ENCODE results near the gene SFTA2.

- no peak for TF ChIP-seq CTCF (IDR thresholded peaks at IDR 0.05; ENCODE audit: poor library complexity)
- no peak for TF ChIP-seq EZH2 (IDR thresholded peaks at IDR 0.05; ENCODE audit: borderline replicate concordance)
These were observed 40.0 kb downstream of the SFTA2 start for GRCh38 chr6:30891816-30892538.
